ENCODE results near the gene EYA2. TPM values are rescaled to one million over a fixed set of nuclear protein-coding genes. Genes with fewer than 3 reads are reported as not detected.

The EYA2 gene
- polyA plus RNA-seq, 1 experiment, result 4.0 TPM

DNA sequence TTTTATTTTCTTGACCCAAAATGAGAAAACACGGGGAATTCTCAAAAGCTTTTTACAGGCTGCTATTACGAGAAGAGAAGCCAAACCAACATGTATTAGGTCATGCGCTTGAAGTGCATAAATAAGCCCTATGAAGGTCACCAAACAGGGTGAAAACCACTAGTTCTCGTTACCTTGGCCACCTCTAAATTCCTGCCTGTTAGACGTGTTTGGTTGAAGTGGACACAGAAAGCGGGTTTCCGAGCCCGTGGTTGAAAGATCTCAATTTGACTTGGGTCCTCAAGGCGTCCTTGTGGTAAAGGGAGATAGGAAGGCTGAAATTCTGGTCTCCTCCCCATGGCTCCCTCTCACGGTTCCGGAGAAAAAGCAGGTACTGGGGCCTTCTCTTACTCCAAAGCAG is 6.2 kb downstream of the EYA2 start:
- Histone ChIP-seq H3K4me3 (ENCODE audit: low read depth, low read length) (no peak overlapping the region), H3K27ac (ENCODE audit: low read depth, low read length) (no peak overlapping the region), H3K9me3 (ENCODE audit: control insufficient read depth, insufficient read depth, low read length) (no peaks in the 10 kb centered on the region), H3K27me3 (ENCODE audit: control insufficient read depth, insufficient read depth, low read length) (no peaks in the 10 kb centered on the region)
- TF ChIP-seq CTCF (IDR thresholded peaks at IDR 0.05; ENCODE audit: low read depth, low read length), result no peak
- CTCF ChIA-PET, result no interaction called here
- POLR2A ChIA-PET, result no interaction called here
- no peak for DNase-seq (ENCODE audit: low read depth, low spot score)

- DNase-seq (ENCODE audit: low read depth, low spot score), result no peak
- Histone ChIP-seq H3K27me3 (ENCODE audit: control insufficient read depth, insufficient read depth, low read length) (no peaks in the 10 kb centered on the region), H3K9me3 (ENCODE audit: control insufficient read depth, insufficient read depth, low read length) (no peaks in the 10 kb centered on the region), H3K27ac (ENCODE audit: low read depth, low read length) (no peak overlapping the region), H3K4me3 (ENCODE audit: low read depth, low read length) (no peak overlapping the region)
- ChIA-PET CTCF (no interaction called here), POLR2A (no interaction called here)
- TF ChIP-seq CTCF (IDR thresholded peaks at IDR 0.05; ENCODE audit: low read depth, low read length), result no peak
Observed at GRCh38 chr20:46901638-46902037, 7.0 kb downstream of the EYA2 start.

DNA sequence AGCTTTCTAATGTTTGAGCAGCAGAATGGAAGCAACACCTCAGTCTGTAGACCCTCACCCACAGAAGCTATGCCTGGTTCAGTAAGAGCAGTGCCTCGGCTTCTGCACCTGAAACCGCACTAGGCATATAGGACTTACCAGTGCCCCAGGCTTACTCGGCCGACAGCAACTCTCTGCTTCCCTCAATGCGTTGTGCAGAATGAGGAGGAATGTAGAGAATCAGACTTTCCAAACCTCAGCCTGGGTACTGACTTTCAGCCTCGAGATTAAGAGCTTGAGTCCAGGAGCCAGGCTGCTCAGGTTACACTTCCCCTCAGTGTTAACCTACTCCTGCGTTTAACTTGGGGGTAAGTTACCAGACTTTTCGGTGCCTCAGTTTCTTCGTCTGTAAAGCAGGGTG is 8.6 kb downstream of the EYA2 start:
- Histone ChIP-seq H3K4me3 (ENCODE audit: low read depth, low read length) (no peak overlapping the region), H3K27me3 (ENCODE audit: control insufficient read depth, insufficient read depth, low read length) (no peaks in the 10 kb centered on the region), H3K27ac (ENCODE audit: low read depth, low read length) (no peak overlapping the region), H3K9me3 (ENCODE audit: control insufficient read depth, insufficient read depth, low read length) (no peaks in the 10 kb centered on the region)
- no peak for DNase-seq (ENCODE audit: low read depth, low spot score)
- TF ChIP-seq CTCF (IDR thresholded peaks at IDR 0.05; ENCODE audit: low read depth, low read length), result no peak
- ChIA-PET CTCF (interaction anchor here (1.8 kb wide), 1 partner anchor 150 kb away, joined by 6 read pairs; no protein-coding TSS in a partner anchor), POLR2A (no interaction called here)

DNA sequence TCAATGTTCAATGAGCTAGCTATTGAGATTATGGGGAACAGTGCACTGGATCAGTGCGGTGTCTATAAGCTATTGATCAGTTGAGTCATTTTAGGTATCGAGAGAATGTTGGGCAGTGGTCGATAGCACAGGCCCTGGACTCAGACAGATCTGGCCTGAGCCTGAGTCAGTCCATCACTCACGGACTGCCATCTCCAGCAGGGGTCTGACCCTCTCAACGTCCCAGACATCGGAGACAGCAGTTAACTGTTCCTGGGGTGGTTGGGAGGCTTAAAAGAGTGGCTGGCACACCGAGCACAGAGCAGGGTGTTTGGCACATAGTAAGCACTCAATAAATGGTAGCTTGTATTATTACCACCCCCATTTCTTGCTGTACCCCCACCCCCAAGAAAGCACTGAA is 9.3 kb downstream of the EYA2 start:
- no peak overlapping the region for H3K4me3 ChIP-seq (ENCODE audit: low read depth, low read length)
- DNase-seq (ENCODE audit: low read depth, low spot score), result no peak
- CTCF ChIA-PET, result interaction anchor here (1.8 kb wide), 1 partner anchor 151 kb away, joined by 6 read pairs; no protein-coding TSS in a partner anchor
- POLR2A ChIA-PET, result no interaction called here
- no peak for TF ChIP-seq CTCF (IDR thresholded peaks at IDR 0.05; ENCODE audit: low read depth, low read length)
- H3K27ac ChIP-seq (ENCODE audit: low read depth, low read length), result no peak overlapping the region
- no peaks in the 10 kb centered on the region for H3K27me3 ChIP-seq (ENCODE audit: control insufficient read depth, insufficient read depth, low read length)
- no peaks in the 10 kb centered on the region for H3K9me3 ChIP-seq (ENCODE audit: control insufficient read depth, insufficient read depth, low read length)

DNA sequence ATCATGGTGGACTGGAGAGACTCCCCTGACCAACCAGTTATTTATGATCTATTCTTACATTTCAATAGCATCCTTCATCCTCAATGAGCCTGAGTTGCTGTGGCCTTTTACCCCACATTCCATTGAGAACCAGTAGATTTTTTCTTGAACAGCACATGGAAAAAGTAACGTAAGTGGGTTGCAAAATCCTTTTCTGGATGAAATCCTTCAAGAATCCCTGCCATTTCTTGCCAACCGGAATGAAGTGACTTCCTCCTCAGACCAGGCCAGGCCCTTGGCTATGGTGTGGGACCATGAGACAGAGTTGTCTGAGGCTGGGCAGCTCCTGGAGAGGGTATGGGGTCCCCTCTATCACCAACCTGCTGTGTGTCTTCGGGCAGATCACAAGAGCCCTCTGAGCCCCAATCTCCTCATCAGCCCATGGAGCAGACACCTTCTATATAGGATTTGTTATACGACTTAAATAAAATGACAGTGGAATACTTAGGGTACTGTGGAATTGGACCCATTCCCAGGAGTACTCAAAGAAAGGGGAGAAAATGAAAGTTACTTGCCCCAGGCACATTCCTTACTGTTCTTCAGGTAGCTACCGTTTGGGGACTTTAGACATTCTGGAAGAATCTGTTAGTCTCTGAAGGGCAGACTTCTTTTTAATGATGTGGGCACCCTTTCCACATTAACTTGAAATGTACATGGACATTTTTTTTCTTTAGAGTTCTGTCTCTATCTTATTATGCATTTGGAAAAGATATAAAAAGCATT is 10.9 kb downstream of the EYA2 start:
- Histone ChIP-seq H3K9me3 (ENCODE audit: control insufficient read depth, insufficient read depth, low read length) (no peaks in the 10 kb centered on the region), H3K27me3 (ENCODE audit: control insufficient read depth, insufficient read depth, low read length) (no peaks in the 10 kb centered on the region), H3K27ac (ENCODE audit: low read depth, low read length) (no peak overlapping the region), H3K4me3 (ENCODE audit: low read depth, low read length) (no peak overlapping the region)
- no peak for TF ChIP-seq CTCF (IDR thresholded peaks at IDR 0.05; ENCODE audit: low read depth, low read length)
- ChIA-PET POLR2A (no interaction called here), CTCF (no interaction called here)
- DNase-seq (ENCODE audit: low read depth, low spot score), result no peak
